Pulmonary artery endothelial cell (primary cell): Measurements from ENCODE around the gene CLIP2. TPM values are rescaled to one million over a fixed set of nuclear protein-coding genes. Genes with fewer than 3 reads are reported as not detected.
"Not testable (repeated sequence)": the region's sequence is repeated elsewhere in the genome, so short reads cannot be mapped to it uniquely, and the experiment has no call there.

Experiments
- DNase-seq: peaks from one replicate; pipeline ENCODE4 v3.0.0-alpha.2; 2011; ENCODE audit warnings: low read depth, low spot score
- total RNA-seq: library from RNA; depleted of rRNA; stranded (reverse); fragments of >200 nt; gene quantifications from 2 replicates; pipeline ENCODE4 v1.2.3, GENCODE V29; 2014

CLIP2 gene
- total RNA-seq, 1 donor from 2014 or later, result 18.1 TPM

DNA sequence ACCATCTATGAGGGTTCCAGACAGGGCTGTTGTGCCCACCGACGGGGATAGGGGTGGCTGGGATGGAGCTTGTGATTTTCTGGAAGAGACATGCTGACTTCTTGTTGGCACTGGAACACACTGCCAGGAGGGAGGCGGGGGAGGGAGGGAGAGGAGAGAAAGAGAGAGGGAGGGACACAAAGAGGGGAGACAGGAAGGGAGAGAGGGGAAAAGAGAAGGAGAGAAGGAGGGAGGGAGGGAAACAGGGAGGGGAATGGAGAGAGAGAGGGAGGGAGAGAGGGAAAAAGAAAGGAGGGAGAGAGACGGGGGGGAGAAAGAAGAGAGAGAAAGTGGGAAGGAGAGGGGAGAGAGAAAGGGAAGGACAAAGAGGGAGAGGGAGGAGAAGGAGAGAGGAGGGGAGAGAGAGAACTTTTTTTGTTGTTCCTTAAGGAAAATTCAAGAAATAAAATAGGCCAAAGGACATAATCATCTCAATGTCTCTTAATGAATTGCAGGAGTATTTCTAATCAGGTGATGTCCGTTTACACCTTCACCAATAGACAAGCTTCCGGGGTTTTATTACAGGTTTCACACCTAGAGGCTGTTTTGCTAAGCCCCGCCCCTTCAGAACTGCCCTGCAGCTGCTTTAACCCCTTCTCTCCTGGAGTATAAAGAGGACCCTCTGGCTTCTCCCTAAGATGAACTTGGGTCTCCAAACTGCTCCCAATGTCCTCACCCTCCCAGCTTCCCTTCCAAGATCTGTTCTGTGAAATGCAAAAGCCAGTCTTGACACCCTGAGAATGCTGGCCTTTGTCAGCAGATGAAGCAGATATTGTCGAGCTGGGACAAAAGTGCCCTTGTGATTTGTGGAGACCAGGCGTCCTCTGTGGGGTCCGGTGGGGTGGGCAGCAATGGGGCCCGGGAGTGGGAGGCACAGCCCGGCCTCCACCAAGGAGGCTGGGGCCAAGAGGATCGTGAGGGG is 82.5 kb downstream of the CLIP2 start:
- no peak for DNase-seq

DNA sequence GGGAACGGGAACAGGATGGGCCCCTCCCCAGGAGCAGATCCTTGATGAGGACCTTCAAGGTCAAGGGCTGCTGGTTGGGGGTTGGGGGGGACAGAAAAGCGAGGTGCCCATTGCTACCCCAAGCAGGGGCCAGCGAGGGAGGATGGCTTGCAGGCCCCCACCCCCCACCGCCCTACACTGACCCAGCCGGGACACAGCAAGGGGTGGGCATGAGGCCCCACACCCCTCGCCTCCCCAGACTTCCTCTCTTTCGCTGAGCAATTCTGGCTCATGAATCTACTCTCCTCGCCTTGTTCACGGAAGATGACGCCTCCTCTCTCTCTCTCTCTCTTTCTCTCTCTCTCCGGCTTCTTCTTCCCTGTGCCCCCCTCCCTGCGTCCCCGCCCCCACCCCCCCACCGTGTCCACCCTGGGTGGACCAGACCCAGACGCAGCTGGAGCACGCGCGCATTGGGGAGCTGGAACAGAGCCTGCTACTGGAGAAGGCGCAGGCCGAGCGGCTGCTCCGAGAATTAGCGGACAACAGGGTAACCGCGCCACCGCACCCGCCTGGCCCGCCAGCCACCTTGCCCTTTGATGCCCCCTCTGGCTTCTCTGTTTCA is 83.4 kb downstream of the CLIP2 start:
- no peak for DNase-seq

DNA sequence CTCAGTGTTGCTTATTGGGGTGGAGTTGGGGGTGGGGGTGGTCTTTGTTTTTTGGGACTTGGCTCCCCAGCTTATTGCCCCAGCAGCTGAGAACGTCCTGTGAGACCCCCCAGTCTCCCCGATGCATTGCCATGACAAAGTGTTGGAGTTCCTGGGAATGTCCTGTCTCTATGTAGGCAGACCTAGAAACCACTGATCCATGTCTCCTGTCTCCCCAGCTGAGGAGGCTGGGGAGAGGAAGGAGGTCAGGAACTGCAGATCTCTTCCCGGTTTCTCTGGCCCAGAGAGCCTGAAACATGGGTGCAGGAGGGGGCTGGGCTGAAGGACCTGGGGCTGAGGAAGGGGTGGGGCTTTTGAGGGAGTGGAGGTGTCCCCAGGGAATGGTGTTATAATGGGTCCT is 84.3 kb downstream of the CLIP2 start:
- no peak for DNase-seq

DNA sequence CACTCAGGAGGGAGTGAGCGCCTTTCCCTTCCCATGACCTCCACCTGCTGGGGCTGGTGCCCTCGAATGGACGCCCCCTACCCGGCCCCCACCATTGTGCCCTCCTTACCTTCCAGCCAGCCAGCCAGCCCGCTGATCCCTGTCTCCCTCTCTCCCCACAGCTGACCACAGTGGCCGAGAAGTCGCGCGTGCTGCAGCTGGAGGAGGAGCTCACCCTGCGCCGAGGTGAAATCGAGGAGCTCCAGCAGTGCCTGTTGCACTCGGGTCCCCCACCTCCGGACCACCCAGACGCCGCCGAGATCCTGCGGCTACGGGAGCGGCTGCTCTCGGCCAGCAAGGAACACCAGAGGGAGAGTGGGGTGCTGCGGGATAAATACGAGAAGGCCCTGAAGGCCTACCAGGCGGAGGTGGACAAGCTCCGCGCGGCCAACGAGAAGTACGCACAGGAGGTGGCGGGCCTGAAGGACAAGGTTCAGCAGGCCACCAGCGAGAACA is 86.6 kb downstream of the CLIP2 start:
- no peak for DNase-seq

DNA sequence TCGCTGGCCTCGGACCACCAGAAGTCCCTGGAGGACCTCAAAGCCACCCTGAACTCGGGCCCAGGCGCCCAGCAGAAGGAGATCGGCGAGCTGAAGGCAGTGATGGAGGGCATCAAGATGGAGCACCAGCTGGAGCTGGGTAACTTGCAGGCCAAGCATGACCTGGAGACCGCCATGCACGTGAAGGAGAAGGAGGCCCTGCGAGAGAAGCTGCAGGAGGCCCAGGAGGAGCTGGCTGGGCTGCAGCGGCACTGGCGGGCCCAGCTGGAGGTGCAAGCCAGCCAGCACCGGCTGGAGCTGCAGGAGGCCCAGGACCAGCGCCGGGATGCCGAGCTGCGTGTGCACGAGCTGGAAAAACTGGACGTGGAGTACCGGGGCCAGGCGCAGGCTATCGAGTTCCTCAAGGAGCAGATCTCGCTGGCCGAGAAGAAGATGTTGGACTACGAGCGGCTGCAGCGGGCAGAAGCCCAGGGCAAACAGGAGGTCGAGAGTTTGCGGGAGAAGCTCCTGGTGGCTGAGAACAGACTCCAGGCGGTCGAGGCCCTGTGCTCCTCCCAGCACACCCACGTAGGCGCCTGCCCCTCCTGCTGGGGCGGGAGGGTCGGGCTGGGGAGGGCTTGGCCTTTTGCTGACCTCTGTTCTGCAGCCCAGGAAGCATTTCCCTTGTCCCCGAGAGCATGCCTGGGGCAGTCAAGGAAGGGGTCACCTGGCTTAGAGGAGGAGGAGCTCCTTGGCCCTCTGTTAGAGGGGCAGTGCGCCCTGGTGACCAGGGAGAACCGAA is 87.2 kb downstream of the CLIP2 start:
- DNase-seq, result no peak

DNA sequence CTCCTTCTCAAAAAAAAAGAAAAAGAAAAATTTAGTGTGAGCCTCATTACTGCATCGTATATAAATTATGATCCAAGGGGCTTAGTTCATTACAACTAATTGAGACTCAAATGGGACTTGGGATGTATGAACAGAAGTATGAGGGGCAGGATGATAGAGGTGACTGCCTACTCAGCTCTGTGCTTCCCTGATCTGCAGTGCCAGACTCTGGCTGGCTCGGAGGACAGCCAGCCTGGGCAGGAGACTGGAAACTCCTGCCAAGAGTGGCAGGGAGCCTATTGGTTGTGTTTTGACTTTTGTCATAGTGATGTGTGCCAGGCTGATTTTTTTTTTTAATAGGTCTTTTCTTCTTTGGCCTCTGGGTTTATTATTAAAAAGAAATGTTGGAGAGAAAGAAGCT is 90.7 kb downstream of the CLIP2 start:
- DNase-seq, result no peak

DNA sequence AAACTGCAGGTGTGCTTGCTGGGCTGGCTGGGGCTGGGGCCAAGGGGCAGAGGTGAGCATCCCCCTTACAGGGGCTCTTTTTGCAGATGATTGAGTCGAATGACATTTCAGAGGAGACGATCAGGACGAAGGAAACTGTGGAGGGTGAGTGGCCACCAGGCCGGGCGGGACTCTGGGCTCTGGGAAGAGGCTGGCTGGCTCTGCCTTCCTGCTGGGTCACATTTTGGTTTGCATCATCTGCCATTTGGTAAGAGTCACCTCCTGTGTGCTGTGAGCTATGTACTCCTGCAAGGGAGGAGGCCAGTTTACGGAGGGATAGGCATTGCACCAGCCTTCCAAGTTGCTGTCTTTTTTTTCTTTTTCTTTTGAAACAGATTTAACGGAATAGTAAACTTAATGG is 91.5 kb downstream of the CLIP2 start:
- no peak for DNase-seq

DNA sequence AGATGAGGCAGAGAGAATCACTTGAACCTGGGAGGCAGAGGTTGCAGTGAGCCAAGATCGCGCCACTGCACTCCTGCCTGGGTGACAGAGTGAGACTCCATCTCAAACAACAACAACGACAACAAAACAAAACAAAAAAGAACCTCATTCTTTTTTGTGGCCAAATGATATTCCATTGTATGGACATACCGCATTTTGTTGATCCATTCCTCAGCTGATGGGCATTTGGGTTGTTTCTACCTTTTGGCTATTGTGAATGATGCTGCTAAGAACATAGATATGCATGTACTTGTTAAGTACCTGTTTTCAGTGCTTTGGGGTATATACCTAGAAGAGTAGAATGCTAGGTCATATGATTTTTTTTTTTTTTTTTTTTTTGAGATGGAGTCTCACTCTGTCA is 94.9 kb downstream of the CLIP2 start:
- not testable (repeated sequence) for DNase-seq

DNA sequence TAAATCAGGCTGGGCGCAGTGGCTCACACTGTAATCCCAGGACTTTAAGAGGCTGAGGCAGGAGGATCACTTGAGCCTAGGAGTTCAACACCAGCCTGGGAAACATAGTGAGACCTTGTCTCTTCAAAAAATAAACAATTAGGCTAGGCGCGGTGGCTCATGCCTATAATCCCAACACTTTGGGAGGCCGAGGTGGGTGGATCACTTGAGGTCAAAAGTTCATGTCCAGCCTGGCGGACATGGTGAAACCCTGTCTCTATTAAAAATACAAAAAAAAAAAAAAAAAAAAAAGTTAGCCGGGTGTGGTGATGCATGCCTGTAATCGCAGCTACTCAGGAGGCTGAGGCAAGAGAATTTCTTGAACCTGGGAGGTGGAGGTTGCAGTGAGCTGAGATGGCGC is 95.6 kb downstream of the CLIP2 start:
- DNase-seq, result not testable (repeated sequence)

DNA sequence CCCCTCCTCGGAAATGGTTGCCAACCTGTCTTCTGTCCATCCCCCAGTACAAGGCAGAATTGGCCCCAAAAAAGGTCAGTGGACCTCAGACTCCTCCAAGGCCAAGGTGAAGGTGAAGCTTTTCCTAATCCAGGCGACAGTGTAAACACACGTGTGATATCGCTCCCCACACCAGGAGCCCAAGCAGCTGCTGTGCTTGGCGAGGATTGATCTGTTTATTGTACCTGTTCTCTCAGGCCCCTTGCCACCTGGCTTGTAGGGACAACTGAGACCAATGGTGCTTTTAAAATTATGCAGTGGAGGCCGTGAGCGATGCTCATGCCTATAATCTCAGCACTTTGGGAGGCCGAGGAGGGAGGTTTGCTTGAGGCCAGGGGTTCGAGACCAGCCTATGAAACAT is 98.4 kb downstream of the CLIP2 start:
- DNase-seq, result no peak

DNA sequence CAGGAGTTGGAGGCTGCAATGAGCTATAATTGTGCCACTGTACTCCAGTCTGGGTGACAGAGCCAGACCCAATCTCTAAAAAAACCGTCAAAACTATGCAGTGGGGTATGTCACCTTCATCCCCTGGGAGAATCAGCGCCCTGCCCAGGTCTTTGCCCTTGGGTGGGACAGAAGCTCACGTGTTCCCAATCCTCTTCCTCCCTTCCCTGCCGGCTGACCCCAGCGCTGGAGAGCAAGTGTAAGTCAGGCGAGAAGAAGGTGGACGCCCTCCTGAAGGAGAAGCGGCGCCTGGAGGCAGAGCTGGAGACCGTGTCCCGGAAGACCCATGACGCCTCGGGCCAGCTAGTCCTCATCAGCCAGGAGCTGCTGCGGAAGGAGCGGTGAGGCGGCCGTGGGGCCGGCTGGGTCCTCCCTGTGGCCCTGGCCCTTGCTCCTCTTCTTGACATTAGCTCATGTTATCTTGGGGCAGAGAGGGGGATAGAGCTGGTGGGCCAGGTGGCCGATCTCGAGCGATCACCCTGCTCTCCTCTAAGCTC is 99.7 kb downstream of the CLIP2 start:
- DNase-seq, result no peak

DNA sequence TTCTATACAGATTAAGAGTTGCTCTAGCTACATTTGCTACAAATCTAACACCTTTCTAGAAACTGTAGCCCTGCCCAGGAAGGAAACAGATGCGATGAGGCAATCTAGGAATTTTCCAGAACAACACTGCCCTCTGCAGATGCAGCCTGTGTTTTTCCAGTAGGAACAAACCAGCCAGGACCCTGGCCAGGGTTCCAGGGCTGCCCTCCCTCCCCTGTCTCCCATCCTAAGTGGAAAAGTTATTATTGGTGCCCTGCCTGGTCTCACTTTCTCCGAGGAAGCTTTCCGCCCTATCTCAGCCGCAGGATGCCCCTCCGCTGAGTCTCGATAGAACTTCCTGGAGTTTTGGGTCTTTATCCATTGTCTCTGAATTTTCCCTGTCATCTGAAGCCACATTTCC is 104.5 kb downstream of the CLIP2 start:
- not testable (repeated sequence) for DNase-seq

DNA sequence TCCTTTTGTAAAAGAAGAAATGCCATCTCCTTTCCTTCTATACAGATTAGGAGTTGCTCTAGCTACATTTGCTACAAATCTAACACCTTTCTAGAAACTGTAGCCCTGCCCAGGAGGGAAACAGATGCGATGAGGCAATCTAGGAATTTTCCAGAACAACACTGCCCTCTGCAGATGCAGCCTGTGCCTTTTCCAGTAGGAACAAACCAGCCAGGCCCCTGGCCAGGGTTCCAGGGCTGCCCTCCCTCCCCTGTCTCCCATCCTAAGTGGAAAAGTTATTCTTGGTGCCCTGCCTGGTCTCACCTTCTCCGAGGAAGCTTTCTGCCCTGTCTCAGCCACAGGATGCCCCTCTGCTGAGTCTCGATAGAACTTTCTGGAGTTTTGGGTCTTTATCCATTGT is 105.4 kb downstream of the CLIP2 start:
- DNase-seq, result not testable (repeated sequence)

DNA sequence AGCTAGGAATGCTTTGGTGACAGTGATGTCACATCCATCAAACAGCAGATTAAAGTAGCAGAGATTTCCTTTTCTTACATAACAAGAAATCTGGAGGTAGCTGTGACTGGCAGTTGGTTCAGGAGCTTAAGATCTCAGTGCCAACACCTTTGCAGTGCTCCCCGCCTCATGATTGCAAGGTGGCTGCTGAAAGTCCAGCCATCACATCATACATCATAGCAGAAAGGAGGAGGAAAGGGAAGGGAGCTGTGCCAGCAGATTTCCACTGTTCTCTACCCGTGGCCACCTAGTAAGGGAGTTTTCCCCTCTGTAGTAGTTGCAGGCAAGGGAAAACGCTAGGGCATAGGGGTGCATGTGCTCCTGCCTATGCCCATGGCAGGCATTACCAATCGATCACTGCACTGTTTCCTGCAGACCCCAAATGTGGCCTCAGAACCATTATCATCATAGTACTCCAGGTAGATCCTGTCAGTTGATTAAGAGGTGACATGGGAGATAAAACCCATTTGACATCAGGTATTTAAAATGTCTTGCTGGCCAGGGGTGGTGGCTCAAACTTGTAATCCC is 106.6 kb downstream of the CLIP2 start:
- DNase-seq, result no peak

DNA sequence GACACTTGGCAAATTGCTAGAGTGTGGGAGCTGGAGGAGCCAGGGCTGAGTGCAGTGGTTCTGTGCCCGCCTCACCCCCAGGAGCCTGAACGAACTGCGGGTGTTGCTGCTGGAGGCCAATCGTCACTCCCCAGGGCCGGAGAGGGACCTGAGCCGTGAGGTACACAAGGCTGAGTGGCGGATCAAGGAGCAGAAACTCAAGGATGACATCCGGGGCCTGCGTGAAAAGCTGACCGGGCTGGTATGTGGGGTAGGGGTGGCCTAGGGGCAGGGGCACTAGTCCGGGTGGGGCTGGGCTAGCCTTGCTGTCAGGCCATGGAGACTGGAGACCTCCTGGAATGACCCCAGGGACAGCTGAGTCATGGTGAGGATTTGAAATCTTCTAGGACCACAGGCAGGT is 107.8 kb downstream of the CLIP2 start:
- no peak for DNase-seq

DNA sequence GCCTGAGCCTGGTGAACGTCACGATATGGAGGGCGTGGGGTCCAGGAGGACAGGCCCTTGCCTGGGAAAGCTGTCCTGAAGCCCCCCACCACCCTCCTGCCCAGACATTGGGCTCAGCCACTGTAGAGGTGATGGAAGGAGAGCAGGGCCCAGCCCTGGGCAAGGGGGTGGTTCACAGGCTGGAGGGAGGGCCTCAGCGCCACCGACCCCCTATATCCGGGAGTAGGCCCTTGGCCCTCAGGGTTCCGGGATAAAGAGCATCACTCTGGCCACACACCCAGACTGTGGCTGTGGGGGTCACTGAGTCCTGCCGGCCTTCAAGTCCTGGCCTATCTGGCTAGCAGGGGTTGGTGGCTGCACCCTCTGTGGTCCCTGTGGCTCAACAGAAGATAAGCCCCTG is 109.2 kb downstream of the CLIP2 start:
- DNase-seq, result no peak

DNA sequence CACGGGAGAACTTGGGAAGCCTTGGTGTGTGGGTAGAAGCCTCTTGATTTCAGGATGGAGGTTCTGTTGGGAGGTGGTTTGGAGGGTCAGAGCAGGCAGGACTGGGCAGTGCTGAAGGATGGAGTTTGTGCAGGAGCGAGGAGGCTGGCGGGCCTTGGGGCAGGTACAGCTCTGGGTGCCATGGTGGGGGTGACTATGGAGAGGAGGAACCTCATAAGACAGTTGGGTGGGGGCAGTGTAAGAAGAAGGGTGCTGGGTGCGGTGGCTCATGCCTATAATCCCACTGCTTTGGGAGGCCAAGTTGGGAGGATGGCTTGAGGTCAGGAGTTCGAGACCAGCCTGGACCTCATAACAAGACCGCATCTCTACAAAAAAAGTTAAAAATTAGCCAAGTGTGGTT is 109.8 kb downstream of the CLIP2 start:
- DNase-seq, result no peak

DNA sequence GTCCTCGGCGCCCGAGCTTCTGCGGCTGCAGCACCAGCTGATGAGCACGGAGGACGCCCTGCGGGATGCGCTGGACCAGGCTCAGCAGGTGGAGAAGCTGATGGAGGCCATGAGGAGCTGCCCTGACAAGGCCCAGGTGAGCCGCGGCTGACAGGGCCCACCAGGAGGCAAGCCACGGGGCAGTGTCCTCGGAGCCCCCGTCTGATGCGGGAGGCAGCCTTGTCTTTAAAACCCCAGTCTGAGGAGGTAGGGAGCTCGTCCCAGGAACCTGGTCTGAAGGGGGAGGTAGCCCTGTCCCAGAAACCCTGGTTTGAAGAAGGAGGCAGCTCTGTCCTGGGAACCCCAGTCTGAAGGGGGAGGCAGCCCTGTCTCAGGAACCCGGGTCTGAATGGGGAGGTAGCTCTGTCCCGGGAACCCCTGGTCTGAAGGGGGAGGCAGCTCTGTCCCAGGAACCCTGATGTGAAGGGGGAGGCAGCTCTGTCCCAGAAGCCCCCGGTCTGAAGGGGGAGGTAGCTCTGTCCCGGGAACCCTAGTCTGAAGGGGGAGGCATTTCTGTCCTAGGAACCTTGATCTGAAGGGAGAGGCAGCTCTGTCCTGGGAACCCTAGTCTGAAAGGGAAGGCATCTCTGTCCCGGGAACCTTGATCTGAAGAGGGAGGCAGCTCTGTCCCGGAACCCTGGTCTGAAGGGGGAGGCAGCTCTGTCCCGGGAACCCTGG is 111.4 kb downstream of the CLIP2 start:
- no peak for DNase-seq

DNA sequence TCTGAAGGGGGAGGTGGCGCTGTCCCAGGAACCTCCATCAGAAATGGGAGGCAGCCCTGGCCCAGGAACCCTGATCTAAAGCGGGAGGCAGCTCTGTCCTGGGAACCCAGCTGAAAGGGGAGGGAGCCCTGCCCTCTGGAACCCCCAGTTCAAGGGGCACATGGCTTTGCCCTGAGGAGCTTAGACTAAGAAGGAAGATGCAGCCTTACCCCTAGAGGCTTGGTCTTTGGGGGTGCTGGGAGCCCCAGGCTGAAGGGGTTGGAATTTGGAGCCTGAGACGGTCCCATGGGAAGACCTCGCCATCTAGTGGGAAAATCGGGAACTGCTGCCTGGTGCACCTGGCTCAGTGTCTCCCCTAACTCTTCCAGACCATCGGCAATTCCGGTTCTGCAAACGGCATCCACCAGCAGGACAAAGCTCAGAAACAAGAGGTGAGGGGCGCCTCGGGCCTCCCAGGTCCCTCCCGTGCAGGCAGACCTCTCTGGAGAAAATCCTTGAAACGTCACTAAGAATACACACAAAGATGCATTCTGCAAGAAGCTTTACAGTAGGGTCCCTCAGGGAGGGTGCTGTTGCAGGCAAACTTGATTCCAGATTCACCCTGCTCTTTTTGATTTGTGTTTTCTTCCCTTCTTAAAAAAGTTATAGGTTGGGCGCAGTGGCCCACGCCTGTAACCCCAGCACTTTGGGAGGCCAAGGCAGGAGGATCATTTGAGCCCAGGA is 112.1 kb downstream of the CLIP2 start:
- DNase-seq, result no peak

DNA sequence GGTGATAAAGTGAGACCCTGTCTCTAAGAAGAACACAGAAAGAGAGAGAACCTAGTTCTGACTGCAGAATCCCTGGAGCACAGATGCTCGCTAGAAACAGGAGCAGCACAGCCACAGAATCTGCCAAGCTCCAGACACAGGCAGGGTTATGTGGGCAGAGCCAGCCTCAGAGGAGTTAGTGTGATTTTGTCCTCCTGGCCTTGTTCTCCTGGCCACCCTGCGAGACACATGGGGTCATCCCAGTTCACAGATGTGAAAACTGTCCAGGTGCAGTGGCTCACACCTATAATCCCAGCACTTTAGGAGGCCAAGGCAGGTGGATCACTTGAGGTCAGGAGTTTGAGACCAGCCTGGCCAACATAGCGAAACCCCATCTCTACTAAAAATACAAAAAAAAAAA is 113.5 kb downstream of the CLIP2 start:
- not testable (repeated sequence) for DNase-seq
